Measurements from ENCODE around the gene MACROD2.

Gene MACROD2

GRCh38 chr20:15256676-15257568 lies 1261.6 kb downstream of the MACROD2 start:
- no peak for DNase-seq

GRCh38 chr20:15257569-15257870 lies 1262.2 kb downstream of the MACROD2 start:
- DNase-seq, result no peak

- no peak for DNase-seq
These were observed 1270.4 kb downstream of the MACROD2 start for GRCh38 chr20:15265581-15266309.

GRCh38 chr20:15267935-15268334 lies 1272.6 kb downstream of the MACROD2 start:
- no peak for DNase-seq

GRCh38 chr20:15278041-15278440 lies 1282.7 kb downstream of the MACROD2 start:
- DNase-seq, result no peak

- no peak for DNase-seq
These were observed 1292.0 kb downstream of the MACROD2 start for GRCh38 chr20:15287329-15287728.

- DNase-seq, result no peak
These were observed 1292.8 kb downstream of the MACROD2 start for GRCh38 chr20:15288106-15288505.

- no peak for DNase-seq
These were observed 1294.0 kb downstream of the MACROD2 start for GRCh38 chr20:15289337-15289736.

GRCh38 chr20:15292405-15292804 lies 1297.1 kb downstream of the MACROD2 start:
- no peak for DNase-seq

GRCh38 chr20:15296422-15296821 lies 1301.1 kb downstream of the MACROD2 start:
- DNase-seq, result no peak

GRCh38 chr20:15297059-15297875 lies 1302.0 kb downstream of the MACROD2 start:
- DNase-seq, result no peak

- no peak for DNase-seq
These were observed 1306.8 kb downstream of the MACROD2 start for GRCh38 chr20:15302075-15302474.

- DNase-seq, result no peak
These were observed 1315.0 kb downstream of the MACROD2 start for GRCh38 chr20:15310361-15310760.

GRCh38 chr20:15316556-15316955 lies 1321.2 kb downstream of the MACROD2 start:
- no peak for DNase-seq

- DNase-seq, result no peak
These were observed 1322.4 kb downstream of the MACROD2 start for GRCh38 chr20:15317546-15318232.

- no peak for DNase-seq
These were observed 1323.4 kb downstream of the MACROD2 start for GRCh38 chr20:15318682-15319081.

- no peak for DNase-seq
These were observed 1324.1 kb downstream of the MACROD2 start for GRCh38 chr20:15319439-15319838.

GRCh38 chr20:15320941-15321340 lies 1325.6 kb downstream of the MACROD2 start:
- DNase-seq, result no peak

GRCh38 chr20:15327123-15327522 lies 1331.8 kb downstream of the MACROD2 start:
- DNase-seq, result no peak

- no peak for DNase-seq
These were observed 1332.8 kb downstream of the MACROD2 start for GRCh38 chr20:15328084-15328483.

- DNase-seq, result no peak
These were observed 1337.4 kb downstream of the MACROD2 start for GRCh38 chr20:15332711-15333160.

- no peak for DNase-seq
These were observed 1337.9 kb downstream of the MACROD2 start for GRCh38 chr20:15333170-15333569.

- DNase-seq, result no peak
These were observed 1340.7 kb downstream of the MACROD2 start for GRCh38 chr20:15336011-15336410.
